ENCODE results near the gene SMKR1.
"Not testable (repeated sequence)": the region's sequence is repeated elsewhere in the genome, so short reads cannot be mapped to it uniquely, and the experiment has no call there.

Gene SMKR1

DNA sequence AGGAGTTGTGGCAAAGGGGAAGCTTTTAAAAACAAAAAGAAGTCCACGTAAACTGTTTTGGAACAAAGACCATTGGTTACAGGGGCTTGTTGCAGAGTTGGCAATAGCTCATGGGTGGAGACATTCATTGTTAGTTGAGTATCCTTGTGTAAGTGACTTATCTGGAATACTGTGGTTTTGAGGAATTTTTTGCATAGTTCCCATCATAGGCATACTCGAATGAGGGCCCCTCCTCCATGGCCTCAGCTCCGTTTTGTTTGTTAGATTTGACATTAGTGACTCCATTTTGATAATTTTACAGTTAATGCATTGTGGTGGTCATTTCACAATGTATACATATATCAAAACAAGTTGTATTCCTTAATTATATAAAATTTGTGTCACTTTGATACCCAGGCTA lies 12.8 kb upstream of the SMKR1 start:
- no peak for DNase-seq

DNA sequence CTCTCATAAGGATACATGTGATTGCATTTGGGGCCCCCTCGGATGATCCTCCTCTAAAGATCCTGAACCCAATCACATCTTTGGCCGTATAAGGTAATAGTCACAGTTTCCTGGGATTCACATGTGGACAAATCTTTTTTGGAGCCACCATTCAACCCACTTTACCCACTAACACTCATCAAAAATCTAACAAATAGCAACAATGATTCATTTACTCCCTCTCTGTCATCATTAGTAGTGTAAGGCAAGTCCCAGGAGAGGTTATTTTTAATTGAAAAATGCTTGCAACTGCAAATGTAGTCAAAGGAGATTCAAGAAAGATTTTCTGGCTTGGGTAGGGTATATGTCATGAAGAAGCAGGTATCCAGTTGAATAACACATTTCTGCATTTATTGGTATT lies 9.9 kb upstream of the SMKR1 start:
- no peak for DNase-seq

DNA sequence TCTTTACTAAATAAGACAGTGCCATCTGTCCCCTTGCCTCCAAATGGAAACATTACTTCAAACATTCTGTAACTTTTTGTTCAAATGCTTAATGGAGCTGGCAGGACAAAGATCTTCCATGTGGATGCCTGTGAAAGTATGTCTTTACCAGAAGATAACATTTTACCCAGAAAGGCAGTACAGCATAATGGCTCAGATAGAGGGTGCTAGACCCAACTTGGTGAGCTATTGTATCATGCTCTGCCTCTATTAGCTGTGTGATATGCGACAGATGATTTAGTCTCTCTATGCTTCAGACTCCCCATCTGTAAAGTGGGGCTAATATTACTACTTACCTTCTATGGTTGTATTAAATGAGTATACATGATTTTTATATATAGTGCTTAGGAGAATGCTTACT lies 8.8 kb upstream of the SMKR1 start:
- DNase-seq = no peak

DNA sequence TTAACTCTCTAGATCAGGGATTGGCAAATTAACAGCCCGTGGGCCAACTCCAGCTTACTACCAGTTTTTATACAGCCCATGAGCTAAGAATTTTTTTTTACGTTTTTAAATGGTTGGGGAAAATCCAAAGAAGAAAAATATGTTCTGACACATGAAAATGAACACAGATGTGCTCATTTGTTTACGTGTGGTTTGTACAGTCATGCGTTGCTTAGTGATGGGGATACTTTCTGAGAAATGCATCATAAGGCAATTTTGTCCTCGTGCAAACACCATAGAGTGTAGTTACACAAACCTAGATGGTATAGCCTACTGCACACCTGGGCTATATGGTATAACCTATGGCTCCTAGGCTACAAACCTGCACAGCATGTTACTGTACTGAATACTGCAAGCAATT lies 8.3 kb upstream of the SMKR1 start:
- no peak for DNase-seq

DNA sequence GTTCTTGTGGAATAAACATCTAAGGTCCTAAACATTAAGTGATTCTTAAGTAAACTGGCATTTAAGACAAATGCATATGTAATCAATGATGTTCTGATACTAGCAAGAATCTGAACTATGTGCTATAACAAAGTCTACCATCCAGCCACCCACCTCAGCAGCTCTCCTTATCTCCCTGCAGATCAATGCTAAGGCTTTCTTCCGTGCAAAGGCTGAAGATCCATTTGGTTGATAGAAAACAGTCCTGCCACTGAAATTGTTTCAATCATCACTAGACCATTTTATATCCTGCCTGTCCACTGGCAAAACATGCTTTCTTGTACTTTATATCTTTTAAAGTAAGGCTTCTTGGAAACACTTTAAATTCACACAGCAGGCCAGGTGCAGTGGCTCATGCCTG lies 6.3 kb upstream of the SMKR1 start:
- DNase-seq = no peak

DNA sequence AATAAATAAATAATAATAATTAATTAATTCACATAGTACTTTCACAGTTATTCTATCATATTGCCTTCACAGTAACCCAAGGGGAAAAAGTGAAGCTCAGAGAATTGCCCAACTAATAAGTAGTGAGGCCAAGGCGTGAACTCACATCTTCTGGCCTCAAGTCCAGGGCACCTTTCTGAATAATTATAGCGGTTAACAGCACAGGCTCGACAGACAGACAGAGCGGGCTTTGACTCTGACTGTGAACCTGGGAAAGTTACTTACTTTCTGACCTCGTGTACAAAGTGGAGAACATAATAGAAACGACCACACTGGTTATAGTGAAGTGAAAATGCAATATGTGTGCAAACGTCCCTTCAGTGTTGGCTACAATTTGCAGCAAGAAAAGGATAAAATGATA lies 5.7 kb upstream of the SMKR1 start:
- no peak for DNase-seq

DNA sequence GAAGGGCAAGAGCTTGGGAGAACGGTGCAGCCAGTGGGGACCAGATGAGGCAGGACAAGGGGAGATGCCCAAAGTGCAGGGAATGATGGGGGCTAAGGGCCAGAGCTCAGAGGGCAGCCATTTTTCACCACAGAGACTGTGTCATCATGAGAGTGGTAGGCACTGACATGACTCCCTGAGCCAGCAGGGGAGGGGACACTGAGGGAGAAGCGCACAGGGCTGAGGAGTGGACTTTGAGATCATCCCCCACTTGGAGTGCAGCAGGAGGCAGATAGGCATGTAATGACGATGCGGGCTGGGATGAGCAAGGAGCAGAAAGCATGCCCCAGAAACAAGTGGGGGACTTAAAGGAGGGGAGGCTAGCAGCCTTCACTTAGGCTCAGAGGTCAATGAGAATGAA lies 5.2 kb upstream of the SMKR1 start:
- DNase-seq = no peak

DNA sequence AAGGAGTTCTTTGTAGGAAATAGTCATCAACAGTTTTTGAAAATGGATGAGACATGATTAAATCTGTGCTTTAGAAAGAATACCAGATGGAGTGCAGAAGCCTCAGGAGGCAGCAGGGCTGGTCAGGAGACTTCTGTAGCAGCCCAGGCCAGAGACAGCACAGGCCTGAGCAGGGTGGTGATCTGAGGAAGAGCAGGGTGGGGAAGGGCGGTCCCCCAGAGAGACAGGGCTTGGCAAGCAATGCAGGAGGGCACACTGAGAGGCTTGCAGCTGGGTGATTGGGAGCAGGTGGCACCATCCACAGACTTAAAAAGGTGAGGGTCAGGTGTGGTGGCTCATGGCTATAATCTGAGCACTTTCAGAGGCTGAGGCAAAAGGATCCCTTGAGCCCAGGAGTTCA lies 4.3 kb upstream of the SMKR1 start:
- no peak for DNase-seq

DNA sequence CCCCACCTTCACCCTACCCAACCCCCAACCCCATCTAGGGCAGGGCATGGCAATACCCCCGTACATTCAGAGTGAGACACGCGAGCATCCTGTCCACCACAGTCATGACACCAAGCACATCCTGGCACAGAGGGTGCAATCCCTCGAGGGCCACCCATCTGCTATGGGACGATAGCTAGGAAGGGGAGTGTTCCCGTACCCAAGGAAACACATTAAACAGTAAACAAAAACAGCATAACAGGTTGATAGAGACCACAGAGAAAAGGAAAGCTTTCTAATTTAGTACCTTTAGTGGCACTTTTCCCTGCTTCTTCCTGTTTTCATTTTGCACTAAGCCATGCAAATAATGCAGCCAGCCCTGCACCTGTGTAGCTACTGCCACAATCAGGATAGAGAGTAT lies 2.3 kb upstream of the SMKR1 start:
- DNase-seq = no peak

DNA sequence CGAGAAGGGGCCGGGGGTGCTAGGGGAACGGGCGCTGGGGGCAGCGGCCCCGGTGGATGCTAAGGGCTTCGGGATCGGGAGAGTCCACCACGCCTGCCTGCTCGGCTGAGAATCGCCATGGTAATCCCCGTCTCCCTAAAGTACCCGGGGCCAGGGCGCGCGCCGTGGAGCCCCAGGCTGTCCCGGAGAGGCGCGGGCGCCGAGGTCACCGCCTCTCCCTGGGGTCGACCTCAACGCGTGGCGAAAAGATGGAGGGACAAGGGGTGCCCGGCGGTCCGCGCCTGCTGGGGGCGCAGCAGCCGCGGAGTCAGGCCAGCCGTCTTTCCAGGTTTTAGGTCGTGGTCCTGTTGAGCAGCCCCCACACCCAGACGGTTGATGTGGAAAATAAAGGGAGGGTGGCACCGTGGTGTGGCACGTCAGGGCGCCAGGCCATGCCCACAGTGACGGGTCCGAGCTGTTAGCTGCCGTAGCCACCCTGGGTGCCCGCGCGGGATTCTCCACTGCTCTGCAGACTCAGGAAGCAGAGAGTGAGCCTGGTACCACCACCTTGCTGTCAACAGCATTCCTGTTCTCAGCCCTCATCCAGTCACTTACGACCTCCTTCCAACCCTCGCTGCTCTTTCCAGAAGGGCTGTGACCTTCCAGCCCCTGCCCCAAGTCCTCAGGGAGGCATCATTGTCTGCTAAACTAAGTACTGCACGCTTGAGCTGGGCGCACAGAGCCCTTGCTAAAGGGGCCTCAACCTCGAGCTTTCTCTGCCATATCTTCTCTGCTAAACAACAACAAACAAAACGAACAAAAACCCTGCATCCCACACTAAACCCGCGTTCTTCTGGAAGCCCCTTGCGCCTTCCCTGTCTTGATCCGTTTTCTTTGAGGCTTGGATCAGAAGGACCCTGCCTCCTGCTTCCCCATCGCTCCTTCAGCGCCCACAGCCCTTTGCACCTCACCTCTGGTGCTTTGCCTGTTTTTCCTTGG lies 666 bp downstream of the SMKR1 start:
- DNase-seq = peak; percentile 34

DNA sequence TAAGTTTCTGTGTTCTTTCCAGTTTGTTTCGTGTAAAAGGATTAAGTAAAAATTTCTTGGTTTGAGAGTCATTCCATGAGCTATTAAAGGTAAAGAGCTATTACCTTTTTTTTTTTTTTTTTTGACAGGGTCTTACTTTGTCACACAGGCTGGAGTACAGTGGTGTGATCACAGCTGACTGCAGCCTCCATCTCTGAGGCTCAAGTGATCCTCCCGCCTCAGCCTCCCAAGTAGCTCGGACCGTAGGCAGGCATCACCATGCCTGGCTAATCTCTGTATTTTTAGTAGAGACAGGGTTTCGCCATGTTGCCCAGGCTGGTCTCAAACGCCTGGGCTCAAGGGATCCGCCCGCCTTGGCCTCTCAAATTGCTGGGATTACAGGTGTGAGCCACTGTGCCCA lies 1.4 kb downstream of the SMKR1 start:
- no peak for DNase-seq

DNA sequence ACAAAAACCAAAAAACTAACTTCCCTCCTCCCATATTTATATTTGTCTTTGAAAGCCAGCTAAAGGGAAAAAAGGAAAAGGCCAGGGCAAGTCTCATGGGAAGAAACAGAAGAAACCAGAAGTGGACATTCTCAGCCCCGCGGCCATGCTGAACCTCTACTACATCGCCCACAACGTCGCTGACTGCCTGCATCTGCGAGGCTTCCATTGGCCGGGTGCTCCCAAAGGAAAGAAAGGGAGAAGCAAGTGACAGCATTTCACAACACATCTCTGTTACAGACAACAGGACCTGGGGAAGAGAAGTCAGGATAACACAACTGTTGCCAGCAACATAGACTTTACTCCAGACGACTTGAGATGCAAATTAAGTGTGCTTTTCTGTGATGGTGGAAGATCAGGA lies 9.9 kb downstream of the SMKR1 start:
- DNase-seq = no peak

DNA sequence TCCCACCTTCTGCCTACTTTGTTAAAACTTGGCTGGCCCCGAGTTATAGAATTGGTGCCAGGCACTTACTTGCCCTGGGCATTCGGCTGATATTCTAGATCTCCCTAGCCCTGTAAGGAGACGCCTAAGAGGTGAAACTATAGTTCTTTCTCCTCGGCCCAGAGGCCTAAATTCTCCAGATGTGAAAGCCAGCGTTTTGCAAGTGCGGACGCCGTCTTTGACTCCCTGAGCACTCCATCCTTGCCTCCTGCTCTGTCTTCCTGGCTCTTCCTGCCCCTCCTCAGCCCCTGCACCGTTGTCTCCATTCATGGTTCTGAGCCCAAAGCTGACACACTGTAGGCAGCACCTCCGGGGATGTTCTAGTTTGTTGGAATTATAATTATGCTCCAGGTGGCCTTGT lies 11.2 kb downstream of the SMKR1 start:
- DNase-seq = no peak

DNA sequence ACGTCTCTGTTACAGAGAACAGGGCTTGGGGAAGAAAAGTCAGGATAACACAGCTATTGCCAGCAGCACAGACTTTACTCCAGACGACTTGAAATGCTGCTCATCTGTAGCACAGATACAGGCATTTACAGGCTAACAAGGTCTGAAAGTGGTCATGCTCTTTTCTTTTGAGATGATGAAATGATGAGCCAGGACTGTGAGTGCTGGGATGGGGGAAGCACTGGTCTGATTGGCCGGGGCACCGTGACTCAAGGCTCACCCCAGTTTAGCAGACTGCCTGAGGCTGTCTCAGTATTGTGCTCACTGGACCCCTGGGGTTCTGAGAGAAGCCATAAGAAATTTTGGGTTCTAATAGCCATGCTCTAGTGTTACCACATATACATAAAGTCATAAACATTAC lies 12.4 kb downstream of the SMKR1 start:
- DNase-seq = no peak

DNA sequence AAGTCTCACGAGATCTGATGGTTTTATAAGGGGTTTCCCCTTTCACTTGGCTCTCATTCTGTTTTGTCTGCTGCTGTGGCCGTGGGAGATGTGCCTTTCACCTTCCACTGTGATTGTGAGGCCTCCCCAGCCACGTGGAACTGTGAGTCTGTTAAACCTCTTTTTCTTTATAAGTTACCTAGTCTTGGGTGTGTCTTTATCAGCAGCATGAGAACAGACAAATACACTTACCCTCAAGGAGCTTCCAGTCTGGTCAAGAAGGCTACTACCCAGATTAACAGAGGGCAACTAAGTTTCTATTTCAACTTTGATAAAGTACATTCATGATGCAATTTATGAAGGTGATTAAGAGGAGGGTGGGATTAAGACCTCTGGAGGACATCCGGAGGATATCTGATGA lies 13.1 kb downstream of the SMKR1 start:
- no peak for DNase-seq

DNA sequence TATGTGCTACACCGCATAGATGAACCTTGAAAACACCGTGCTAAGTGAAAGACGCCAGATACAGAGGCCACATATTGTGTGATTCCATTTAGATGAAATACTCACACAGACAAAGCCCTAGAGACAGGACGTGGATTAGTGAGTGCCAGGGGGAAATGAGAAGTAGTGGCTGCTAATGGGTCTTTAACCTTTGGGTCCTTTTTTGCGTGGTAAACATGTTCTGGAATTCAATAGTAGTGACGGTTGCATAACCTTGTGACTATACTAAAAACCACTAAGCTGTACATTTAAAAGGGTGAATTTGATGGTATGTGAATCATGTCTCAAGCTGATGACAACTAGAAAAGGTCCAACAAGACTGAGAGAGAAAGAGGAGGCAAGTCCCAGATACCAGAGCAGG lies 15.6 kb downstream of the SMKR1 start:
- no peak for DNase-seq

DNA sequence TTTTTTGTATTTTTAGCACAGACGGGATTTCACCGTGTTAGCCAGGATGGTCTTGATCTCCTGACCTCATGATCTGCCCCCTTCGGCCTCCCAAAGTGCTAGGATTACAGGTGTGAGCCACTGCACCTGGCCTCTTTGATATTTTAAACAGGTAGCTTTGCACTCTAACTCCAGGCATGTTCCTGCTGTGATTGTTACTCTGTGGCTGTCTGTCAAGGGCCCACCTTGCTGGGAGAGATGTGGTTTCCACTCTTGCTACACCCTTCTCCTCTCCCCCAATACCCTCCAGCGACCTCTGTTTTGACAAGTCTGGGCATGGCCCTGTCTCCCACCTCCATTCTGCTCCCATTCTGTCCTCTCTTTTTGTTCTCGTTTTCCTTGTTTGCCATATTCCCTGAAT lies 17.1 kb downstream of the SMKR1 start:
- no peak for DNase-seq

DNA sequence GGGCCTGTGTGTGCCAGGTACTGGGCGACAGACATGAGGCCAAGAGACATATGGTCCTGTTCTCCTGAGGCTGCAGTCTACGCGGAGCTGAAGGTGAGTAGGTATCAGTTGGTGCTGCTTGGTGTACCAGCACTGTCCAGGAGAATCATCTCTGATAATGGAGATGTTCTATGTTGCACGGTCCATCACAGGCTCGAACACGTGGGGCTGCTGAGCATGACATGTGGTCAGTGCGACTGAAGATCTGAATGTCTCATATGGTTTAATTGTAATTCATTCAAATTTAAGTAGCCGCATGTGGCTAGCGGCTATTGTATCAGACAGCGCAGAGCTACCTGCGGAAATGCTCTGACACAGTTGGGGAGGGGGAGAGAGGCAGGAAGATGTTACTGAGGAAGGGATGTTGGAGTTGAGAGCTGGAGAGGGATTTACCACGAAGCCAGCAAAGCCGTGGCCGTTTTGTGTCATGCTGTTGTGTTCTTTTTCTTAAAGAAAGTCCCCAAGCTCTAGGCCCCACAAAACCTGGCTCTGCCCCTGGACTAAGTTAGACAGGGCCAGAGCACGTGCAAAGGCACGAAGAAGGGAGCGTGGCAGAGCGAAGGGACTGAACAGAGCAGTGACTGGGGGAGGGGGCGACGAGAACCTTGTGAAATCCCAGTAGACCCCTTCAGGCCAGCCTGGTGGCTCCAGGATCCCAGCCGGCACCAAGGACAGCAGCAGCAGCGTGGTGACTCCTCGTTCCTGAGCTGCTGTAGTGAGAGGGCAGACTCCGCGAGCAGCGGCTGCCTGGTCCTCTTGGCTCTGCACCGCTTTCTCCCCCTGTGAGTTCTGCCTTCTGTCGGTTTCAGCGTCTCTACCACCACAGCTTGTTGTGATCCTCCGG lies 20.0 kb downstream of the SMKR1 start:
- no peak for DNase-seq

DNA sequence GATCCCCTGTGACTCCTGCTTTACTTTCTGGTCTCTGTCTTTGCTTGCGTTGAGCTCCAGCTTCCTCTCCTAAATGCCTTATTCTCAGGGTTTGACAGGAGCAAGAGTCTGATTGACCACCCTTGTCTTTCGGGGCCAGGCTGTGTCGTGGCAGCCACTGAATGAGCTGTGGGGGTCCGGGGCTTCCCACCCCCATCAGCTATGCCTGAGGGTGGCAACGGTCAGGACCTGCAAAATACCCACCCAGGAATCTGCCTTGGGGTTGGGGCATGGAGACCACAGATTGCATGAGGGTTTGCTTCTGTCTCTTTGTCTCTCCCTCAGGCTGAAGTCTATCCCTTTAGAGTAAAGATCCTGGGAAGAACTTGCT lies 20.6 kb downstream of the SMKR1 start:
- DNase-seq = no peak

DNA sequence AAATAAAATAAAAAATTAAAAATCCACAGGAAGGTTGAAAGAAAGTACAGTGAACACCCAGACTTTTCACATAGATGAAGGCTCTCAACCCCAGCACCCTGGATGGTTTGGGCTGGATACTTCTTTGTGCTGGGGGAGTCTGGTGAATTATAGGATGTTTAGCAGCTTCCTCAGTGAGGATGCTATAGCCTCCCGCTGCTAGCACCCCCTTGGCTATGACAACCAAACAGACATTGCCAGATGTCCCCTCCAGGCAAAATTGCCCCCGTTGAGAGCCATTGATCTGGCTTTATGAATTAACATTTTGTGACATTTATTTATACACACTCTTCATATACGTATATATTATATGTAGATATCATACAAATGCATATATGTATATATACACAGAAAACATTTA lies 21.6 kb downstream of the SMKR1 start:
- DNase-seq = no peak

DNA sequence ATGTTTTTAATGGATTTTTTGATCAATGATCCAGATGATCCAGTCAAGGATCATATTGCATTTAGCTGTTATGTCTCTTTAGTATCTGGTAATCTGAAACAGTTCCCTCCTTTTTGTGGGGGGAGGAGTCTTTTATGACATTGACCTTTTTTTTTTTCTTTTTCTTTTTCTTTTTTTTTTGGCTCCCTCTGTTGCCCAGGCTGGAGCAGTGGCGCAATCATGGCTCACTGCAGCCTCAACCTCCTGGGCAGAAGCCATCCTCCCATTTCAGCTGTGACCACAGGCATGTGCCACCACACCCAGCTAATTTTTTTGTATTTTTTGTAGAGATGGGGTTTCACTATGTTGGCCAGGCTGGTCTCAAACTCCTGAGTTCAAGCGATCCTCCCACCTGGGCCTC lies 22.1 kb downstream of the SMKR1 start:
- not testable (repeated sequence) for DNase-seq

DNA sequence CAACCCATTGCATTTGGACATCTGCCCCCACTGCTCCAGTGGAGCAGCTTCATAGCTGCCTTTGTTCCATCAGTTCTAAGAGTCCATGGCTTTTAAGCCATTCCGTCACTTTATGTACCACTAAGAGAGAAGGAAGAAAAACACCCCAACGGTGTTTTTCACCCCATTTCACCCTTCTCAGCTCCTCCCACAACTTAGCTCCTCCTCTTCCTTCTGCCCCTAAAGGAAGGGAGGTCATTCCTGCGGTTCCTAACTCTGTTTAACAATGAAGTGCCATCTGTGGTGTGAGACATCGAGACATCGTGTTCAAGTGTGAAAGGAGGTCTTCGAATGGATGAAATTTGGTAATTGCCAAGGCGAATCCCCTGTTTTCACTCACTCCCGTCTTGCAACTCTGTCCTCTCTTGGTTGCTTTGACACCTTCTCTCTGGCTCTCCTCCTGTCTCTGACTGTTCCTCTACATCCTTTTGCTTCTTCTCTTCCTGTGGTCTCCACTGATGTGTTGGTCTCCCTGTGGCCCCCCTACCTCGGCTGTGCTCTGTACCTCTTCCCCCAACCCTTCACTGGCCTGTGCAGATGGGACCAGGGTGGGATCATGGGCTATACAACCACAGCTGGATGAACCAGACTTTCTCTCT lies 23.0 kb downstream of the SMKR1 start:
- DNase-seq = no peak

DNA sequence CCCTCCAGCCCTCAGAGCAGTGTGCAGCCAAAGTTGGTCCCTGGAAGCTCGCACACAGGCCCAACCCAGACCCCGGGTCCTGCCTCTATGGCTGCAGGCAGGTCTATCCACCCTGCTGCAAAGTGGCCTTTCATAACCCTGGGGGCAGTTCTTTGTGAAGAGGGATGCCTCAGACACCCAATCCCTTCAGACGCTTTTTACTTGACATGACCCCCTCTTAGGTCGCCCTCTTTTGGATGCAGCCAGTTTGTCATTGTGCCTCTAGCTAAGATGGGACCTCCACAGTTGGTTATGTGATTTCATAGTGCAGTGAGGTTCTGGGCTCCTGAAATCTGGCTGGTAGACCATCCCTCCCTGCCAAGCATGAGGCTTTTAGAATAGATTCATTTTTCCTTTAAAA lies 27.3 kb downstream of the SMKR1 start:
- no peak for DNase-seq
